NOMO-1 treated with DMSO at 0.1 percent for 48 hours (cell line): ENCODE results near the gene PDE6B.

Experiments
- DNase-seq: peaks from one replicate; lab custom pipeline; 2025; ENCODE audit not compliant: unreplicated experiment; lab: John Stamatoyannopoulos, UW

Gene PDE6B

DNA sequence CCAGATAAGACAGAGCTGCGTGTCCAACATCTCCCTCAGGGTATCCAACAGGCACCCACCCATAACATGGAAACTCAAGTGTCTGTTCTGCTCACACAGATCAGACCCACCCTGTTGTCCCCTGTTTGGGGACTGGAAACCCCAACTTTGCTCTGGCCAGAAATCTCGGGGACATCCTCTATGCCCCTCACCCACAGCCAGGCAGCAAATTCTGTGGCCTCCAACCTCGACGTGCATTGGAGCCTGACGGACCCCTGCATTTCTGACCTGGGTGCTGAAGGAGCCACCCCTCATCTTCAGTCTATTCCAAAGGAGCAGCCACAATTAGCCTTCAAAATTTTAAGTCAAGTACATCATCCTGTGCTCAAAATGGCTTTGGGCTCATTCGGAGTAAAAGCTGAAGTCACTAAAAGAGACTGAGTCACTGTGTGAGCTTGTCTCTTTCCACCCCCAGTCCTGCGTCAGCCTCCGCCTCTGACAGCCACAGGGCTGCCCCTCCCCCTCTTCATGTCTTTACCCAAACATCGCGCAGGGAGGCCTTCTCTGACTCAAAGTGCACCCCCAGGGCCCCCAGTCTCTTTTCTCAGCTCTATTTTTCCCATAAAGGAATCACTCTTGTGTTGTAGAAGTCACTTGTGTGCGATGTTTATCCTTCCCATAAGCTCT, 24.4 kb upstream of the PDE6B start:
- DNase-seq, result no peak

DNA sequence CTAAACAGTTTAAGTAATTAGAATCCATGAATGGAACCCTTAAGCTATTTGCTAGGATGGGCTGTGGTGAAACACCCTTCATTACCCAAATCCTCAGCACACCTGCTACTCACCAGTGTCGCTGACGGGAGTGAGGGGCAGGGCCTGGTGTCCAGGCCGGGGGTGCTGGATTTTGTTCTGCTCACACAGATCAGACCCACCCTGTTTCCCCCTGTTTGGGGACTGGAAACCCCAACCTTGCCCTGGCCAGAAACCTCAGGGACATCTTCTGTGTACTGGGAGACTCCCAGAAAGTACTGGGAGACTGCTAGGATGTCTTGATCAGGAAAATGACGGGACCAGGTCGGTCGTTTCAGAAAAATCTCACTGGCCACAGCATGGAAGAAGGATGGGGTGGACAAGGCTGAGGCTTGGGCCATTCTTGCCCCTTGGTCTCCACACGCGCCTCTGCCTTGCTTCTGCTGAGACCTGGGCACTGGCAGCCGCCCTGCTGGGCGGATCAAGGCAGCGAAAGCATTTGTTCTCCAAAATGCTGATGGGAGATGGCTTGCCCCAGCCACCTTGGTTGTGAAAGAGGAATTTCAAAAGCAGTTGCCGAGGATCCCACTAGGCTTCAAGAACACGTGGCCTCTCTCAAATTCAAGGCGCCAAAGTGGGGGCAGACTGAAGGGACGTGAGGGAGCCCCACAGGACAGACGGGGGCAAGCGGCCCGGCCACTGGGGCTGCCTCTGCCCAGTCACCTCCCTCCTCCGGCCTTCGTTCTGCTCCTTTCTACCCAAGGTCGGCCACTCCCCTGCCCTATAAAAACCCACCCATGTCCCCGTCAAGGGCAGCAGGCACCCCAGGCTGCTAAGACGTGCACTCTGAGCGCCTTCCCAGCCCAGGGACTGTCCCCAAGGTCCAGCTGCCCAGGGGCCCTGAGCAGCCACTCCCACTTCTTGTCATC, 23.5 kb upstream of the PDE6B start:
- no peak for DNase-seq

DNA sequence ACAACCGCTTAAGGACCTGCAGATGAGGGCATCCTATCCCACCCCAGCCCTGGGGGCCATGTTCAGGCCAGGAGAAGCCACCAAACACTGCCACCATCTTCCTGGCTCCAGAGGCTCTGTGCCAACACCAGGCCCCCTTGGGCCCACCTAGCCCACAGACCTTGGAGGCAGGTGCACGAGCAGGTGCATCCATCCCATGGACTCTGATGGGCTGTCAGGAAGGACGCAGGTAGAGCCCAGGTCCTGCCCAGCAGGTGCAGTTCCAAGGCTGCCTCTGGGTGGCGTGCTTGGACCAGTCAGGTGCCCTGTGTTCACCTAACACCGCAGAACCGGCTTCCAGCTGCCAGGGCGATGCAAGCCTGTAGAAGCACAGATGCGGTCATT, 22.8 kb upstream of the PDE6B start:
- no peak for DNase-seq

DNA sequence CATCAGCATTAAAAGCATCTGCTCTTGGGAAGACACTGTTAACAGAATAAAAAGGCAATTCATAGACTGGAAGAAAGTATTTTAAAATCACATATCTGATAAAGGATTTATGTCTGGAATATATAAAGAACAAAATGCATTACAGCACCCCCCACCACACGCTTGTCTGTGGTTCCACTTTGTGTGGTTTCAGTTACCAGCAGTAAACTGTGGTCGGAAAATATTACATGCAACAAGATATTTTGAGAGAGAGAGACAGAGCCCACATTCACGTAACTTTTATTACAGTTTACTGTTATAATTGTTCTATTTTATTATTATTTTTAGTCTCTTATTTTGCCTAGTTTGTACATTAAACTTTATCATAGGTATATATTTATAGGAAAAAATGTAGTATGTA, 21.2 kb upstream of the PDE6B start:
- DNase-seq, result peak; percentile 18

DNA sequence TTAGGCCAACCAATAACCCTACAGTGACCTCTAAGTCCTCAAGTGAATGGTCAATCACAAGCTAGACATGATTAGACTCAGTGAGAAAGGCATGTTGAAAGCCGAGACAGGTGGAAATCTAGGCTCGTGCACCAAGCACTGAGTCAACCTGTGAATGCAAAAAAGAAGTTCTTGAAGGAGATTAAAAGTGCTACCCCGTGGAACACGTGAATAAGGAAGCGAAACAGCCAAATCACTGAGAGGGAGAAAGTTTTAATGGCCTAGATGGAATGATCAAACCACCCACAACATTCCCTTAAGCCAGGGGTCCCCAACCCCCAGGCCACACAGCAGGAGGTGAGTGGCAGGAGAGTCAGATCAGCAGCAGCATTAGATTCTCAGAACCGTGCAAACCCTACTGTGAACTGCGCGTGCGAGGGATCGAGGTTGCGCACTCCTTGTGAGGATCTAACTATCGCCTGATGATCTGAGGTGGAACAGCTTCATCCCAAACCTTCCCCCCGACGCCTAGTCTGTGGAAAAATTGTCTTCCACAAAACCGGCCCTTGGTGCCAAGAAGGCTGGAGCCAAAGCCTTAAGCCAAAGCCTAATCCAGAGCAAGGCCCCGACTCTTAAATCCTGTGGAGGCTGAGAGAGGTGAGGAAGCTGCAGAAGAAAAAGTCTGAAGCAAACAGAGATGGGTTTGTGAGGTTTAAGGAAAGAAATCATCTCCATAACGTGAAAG, 19.5 kb upstream of the PDE6B start:
- DNase-seq, result no peak

DNA sequence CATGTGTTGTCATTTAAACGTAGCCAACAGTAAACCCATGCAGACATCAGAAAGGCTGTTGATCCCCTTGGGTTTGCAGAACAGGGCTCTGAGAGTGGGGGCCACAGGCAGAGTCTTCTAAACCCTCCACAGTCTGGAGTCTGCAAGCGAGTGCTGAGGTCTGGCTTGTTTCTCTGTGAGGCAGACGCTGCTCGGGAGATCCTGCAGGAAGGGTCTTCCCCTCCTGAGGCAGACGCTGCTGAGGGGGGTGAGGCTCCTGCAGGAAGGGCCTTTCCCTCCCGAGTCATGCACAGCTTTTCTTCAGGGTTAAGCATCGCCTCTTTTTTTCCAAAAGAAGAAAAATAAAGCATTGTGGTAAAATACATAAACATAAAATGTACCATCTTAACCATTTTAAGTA, 17.1 kb upstream of the PDE6B start:
- DNase-seq, result no peak

DNA sequence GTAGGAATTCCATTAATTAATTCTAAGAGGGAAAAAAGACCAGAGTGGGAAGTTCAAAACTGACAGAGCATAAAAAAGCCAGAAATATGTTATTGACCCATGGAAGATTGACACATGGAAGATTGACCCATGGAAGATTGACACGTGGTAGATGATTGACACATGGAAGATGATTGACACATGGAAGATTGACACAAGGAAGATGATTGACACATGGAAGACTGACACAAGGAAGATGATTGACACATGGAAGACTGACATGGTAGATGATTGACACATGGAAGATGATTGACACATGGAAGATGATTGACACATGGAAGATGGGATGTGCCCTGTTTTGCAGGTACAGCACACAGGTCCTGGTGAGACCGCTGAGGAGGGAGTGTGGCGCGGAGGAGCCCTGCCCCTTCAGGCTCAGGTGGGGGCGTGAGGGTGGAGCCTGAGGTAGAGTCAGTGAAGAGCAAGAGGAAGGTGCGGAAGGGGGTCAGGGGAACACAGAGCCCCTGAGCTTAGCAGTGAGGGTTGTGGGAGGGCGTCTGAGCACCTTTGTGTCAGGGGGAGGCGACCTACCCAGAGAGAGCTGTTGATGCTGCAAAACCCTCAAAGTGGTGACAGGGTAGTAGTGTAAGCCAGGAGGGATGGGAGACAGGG, 15.8 kb upstream of the PDE6B start:
- DNase-seq, result no peak

DNA sequence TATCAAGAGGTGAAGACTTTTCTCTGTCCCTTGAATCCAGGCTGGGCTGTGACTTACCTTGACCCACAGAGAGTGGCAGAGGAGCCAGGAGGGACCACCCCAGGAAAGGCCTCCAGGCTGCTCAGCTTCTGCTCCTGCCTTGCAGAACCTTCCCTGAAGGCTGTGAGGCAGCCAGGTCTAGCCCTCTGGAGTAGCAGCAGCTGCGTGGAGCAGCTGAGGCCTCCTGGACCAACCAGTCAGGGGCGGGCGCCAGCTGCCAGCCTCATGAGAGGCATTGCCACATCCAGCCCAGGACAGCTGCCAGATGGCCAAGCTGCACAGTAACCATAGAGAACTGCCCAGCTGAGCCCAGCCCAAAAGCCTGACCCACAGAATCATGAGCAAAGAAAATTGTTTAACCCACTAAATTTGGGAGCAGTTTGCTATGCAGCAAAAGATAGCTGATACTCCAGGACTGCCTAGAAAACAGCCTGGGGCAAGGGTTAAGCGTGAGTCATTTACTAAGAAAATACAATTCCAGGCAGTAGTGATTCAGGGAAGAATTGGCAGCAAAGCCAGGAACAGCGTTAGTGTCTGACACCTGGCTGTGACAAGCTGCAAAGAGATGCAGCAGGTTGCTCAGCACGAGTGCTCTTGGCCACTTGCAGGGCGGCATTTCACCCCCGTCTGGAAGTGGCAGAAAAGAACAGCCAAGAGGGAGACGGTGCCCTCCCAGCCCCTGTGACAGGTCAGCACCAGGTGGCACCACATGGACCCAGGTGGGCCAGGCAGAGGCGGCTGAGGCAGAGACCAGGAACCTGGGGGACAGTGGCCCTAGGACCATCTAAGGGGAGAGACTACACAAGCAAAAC, 14.7 kb upstream of the PDE6B start:
- DNase-seq, result no peak

DNA sequence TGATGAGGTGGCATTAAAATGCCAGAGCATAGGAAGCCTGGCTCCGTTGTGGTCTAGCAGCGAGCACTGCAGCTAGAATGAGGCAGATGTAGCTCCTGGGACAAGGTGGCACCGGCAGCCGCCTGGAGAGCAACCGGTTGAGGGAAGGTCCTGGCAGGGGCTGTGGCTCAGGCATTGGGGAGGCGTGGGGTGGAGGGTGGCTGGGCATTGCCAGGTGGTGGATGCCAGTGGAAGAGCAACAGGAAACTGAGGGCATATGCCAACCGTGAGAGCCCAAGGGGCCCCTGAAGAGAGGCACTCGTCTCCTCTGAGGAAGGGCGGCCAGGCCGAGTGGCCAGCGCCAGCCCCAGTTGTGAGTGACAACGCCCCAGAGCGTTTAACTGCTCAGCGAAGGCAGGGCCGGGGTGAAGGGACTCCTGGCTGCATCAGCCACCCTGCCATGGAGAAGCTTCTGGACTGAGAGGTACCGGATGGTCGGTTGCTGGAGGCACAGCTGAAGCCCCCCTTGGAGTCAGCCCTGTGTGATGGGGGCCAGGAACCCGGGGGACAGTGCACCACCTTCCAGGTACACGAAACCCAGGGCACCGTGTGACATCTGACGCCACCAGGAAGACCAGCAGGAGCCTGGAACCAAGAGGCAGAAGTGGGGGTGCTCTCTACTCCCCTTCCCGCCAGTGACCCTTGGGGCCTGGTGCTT, 13.2 kb upstream of the PDE6B start:
- DNase-seq, result no peak

DNA sequence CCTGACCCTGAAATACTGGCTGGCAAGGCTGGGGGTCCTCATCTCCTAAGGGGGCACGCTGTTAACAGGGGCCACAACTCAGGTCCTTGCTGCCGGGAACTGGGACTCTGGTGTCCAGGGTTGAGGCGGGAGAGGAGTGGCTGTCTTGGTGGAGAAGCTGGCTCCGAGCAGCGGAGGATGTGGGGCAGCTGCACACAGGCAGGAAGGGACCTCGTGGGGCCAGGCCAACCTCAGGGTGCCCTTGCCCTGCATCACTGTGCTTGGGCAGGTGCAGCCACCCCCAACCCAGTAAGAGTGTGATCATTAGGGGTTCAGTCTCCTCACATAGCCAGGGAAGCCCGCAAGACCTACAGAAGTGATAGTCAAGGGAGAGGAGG, 12.6 kb upstream of the PDE6B start:
- no peak for DNase-seq

DNA sequence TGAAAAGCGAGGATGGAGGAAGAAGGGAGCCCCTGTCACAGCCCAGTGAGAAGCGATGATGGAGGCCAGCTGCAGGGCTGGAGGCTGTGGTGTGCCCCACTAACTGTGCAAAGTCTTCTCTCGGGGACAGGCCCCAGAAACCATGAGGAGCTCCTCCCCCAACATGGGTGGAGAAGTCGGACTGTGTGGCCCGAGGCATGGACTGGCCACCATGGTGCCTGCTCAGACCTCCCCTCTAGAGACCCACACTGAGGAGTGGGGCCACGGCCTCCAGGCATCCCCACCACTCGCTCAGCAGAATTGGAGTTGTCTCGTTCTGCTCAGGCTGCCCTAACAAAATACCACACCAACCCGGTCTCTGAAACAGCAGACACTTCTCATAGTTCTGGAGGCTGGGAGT, 12.2 kb upstream of the PDE6B start:
- DNase-seq, result no peak

DNA sequence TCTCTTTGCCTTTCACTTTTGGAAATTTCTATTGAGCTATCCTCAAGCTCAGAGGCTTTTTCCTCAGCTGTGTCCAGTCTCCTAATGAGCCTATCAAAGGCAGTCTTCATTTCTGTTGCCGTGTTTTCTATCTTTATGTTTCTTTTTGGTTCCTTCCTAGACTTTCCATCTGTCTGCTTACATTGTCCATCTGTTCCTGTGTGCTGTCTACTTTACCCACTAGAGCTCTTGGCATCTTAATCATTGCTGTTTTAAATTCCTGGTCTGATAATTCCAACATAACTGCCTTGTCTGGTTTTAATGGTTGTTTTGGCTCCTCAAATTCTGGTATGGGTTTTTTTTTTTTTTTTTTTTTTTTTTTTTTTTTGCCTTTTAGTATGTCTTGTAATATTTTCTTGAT, 9.3 kb upstream of the PDE6B start:
- no peak for DNase-seq

DNA sequence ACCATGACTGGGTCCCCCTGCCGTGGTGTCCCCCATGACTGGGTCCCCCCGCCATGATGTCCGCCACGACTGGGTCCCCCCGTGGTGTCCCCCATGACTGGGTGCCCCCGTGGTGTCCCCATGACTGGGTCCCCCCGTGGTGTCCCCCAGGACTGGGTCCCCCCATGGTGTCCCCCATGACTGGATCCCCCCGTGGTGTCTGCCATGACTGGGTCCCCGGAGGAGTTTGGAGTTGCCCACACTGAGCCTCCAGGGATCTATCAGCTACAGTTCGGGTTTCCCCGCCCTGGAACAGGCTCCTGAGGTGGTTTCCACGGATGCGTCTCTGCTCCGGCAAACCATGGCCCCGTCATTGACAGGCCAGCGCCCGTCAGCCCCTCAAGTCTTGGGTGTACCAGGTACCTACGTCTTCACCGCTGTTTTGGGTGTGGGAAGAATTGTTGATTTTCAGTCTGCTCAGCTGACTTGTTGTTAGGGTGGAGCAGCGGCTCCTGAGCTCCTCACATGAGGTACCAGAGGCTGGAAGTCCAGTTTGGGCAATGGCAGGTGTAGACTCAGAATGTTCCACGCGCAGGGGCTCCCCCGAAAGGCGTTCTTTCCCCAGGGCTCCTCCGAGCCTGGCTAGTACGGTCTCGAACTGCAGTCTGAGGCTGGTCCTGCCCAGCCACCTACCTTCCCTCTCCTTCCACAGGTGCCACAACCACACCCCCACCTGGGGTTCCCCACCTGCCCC, 8.3 kb upstream of the PDE6B start:
- DNase-seq, result no peak

DNA sequence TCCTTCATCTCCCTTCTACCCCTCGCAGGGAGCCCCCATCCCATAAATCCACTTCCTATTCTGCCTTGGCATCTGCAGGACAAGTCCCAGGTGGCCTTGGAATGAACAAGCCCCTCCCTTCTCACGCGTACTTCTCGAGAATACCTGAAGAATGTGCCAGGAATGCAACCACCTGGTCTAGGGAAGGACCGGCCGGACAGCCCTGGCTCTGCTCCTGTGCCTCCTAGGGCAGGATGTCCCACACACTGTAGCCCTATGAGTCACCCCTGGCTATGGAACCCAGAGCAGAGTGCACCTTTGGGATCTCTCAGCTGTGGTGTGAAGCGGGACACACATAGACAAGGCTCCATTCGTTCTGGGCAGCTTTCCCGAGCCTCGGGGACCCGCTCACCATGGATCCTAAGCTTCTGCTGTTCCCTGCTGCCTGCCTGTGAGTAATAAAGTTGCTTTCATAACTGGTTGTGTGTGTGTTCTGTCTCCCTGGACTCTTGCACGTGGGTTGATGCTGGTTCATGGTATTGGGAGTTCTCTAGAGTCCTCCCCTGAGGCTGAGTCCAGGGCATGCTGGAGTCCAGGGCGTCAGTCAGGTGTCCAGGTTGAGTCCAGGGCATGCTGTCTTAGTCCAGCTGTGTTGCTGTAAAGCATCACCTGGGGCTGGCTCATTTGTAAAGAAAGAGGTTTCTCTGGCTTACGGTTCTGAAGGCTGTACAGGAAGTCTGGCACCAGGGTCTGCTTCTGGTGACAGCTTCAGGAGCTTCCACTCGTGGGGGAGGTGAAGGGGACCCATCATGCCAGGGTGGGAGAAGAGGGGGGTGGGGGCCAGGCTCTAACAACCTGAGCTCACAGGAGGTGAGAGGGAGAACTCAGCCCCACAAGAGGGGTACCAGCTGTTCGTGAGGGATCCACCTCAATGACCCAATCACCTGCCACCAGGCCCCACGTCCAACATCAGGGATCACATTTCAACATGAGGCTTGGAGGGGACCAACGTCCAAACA, 7.4 kb upstream of the PDE6B start:
- DNase-seq, result no peak

DNA sequence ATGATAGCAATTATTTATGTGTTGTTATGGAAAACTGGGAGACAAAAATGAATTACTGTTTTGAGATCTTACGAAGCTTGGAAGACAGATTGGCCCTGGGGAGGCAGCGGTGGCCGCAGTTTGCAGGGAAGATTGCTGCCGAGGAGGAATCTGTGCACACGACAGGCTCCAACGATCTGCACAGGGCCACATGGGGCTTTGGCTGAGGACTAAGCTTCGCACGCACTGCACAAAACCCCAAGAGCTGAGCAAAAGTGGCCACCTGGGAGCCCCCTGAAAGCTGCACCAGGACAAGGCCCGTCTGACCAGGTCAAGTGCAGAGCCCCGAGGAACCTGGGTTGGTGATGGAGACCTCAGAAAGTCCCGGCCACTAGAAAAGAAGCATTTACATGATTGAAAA, 5.2 kb upstream of the PDE6B start:
- no peak for DNase-seq

DNA sequence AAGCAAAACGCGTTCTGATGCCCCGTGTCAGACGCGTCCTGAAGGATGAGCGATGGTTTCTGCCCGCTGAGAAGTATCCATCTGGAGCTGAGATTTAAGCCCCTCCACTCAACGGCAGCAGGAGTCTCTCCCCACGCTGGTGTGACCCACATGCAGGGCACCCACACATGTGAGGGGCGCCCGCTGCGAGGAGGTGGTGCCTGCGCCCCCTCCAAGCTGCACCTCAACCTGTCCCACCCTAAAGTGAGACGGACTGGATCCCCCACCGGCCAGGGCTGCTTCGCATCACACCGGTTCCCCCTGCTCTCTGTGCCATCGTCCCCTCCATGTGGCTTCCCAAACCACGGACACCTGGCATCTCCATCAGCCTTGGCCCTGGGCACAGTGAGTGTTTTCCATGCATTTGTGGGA, 4.5 kb upstream of the PDE6B start:
- no peak for DNase-seq

DNA sequence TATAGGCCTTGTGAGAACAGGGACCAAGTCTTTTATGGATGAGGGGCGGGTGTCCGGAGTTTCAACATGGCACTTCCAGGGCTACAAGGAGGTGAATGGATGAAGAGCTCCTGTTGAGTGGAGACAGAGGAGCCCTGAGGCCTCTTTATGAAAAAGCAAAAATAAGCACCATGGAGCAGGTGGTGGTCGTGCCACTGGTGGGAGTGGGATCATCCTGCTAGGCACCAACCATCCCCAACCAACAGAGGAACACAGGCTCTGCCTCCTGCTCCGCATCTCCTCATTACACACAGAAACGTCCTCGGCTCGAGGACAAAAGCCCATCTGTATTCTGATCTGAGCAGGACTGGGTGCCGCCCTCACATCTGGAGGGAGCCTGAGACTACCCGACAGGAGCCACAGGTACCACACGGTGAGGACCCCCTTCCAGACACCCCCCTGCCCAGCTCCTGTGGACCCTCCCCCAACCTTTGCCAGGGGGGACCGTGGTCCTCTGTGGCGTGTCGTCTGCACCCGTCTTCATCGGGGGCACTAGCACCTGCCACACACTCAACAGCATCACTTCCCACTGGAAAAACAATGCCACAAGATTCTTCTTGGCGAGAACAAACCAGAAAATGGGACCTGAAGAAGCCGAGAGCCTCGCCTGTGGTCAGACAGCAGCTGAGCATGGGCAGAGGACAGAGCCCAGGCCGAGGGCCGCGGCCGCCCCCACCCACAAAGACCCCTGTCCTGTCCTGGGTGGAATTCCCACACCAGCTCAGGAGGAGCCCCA, 3.9 kb upstream of the PDE6B start:
- DNase-seq, result no peak
